Panc1 (cell line): ENCODE results near the gene SERP2. TPM values are rescaled to one million over a fixed set of nuclear protein-coding genes. Genes with fewer than 3 reads are reported as not detected.

Source experiments
- ATAC-seq: fragments of 200-7000 bp; cut with Tn5 transposase; 2 replicates; pipeline ENCODE4 v1.9.1; 2020; ENCODE audit warnings: mild to moderate bottlenecking, moderate library complexity
- BruUV-seq: library from RNA; stranded (reverse); fragments of 400-500 nt; replicated peaks from 2 replicates; lab custom pipeline; 2021; lab: Mats Ljungman, UMichigan
- CTCF ChIA-PET: fragments of 300-600 bp; sonication (Branson Sonifier 250); formaldehyde crosslinking; loops from one replicate; lab custom pipeline; 2022; ENCODE audit warnings: antibody characterized with exemption; lab: Charles Lee
- POLR2A ChIA-PET: fragments of 300-600 bp; sonication (Branson Sonifier 250); formaldehyde crosslinking; loops from one replicate; lab custom pipeline; 2022; ENCODE audit warnings: antibody characterized with exemption; lab: Charles Lee
- DNase-seq: peaks from one replicate; pipeline ENCODE4 v3.0.0-alpha.2; 2010; ENCODE audit warnings: low read depth, low spot score
- H3K27ac ChIP-seq: 2 replicates; pipeline ENCODE4 v1.5.1; 2011; ENCODE audit warnings: mild to moderate bottlenecking, low read length, inconsistent platforms
- H3K27me3 ChIP-seq: fragments of 200-500 bp; sonication (Bioruptor generic); 2 replicates; pipeline ENCODE4 v1.6.0; 2014; ENCODE audit warnings: low read length, inconsistent platforms; ENCODE audit not compliant: control insufficient read depth, insufficient read depth
- H3K36me3 ChIP-seq: fragments of 200-500 bp; sonication (Bioruptor generic); 2 replicates; pipeline ENCODE4 v1.5.1; 2014; ENCODE audit warnings: inconsistent platforms, mild to moderate bottlenecking, low read length, moderate library complexity; ENCODE audit not compliant: control insufficient read depth, insufficient read depth
- H3K4me1 ChIP-seq: 2 replicates; pipeline ENCODE4 v1.5.1; 2011; ENCODE audit warnings: inconsistent platforms, mild to moderate bottlenecking, low read length, moderate library complexity; ENCODE audit not compliant: control insufficient read depth, insufficient read depth
- H3K4me3 ChIP-seq, 2 experiments: 2 replicates each; pipeline ENCODE4 v1.5.1; 2011 to 2012; ENCODE audit warnings: low read depth in 2 of 2, low read length in 2 of 2, mild to moderate bottlenecking in 2 of 2, inconsistent platforms in 1 of 2, moderate library complexity in 1 of 2
- H3K9me3 ChIP-seq: fragments of 200-500 bp; sonication (Bioruptor generic); 2 replicates; pipeline ENCODE4 v1.5.1; 2014; ENCODE audit warnings: low read depth, mild to moderate bottlenecking, inconsistent platforms, low read length, moderate library complexity; ENCODE audit not compliant: control insufficient read depth, insufficient read depth
- POLR2AphosphoS5 ChIP-seq: IDR thresholded peaks from 2 replicates; pipeline ENCODE4 v1.6.1; 2012; ENCODE audit warnings: mild to moderate bottlenecking, low read depth, low read length, moderate library complexity
- SIN3A ChIP-seq: IDR thresholded peaks from 2 replicates; pipeline ENCODE4 v1.6.1; 2012; ENCODE audit warnings: low read depth, mild to moderate bottlenecking, low read length, moderate library complexity, borderline replicate concordance; ENCODE audit not compliant: insufficient read depth
- TCF7L2 ChIP-seq: IDR thresholded peaks from 2 replicates; pipeline ENCODE4 v1.6.1; 2011; ENCODE audit warnings: mild to moderate bottlenecking, low read depth, low read length, inconsistent platforms
- in situ Hi-C: cut with HindIII; loops from 2 replicates; pipeline ENCODE4 v1.10.0; 2016; ENCODE audit warnings: low sequenced_read_pairs, low pct_unique_long_range_greater_than_20kb
- intact Hi-C: fragments of 100-400 bp; cut with micrococcal nuclease; formaldehyde crosslinking; loops from one replicate; pipeline ENCODE4 v1.10.0; 2022; ENCODE audit not compliant: unreplicated experiment
- total RNA-seq: library from RNA; stranded (reverse); gene quantifications from one replicate; pipeline ENCODE4 v1.2.1, GENCODE V29; 2021; ENCODE audit not compliant: unreplicated experiment
- TF ChIP-seq, protein P1 (sequence below): fragments of 450-650 bp; IDR thresholded peaks from 2 replicates; pipeline ENCODE4 v1.5.1; 2017; ENCODE audit warnings: mild to moderate bottlenecking
- TF ChIP-seq, protein P2 (sequence below), 2 experiments: IDR thresholded peaks; 2 replicates each; pipeline ENCODE4 v1.6.1; 2011 to 2012; ENCODE audit warnings: low read depth in 2 of 2, control low read depth in 1 of 2, low read length in 1 of 2, mild to moderate bottlenecking in 1 of 2, moderate library complexity in 1 of 2; ENCODE audit not compliant: insufficient read depth in 1 of 2

SERP2 gene
- total RNA-seq, 1 experiment from 2014 or later, result 0.18 TPM

DNA sequence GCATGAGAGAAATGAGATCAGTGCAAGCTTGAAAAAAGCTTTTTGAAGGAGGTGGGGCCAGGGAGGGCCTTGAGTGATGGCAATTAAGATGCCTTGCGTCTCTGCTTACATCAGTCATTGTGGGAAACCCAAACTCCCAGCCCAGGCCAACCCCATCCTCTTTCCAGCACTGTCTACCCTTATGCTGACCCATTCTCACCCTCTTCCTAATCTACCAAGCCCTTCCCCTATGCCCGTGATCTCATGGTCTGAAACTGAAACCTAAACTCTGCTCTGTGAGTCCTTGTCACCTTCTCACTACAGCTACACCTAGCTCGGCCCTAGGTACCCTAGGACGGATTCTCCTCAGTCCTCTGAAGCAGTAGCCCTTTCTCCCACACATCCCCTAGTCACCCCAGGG, 36.0 kb upstream of the SERP2 start:
- intact Hi-C loops, result no loop called here
- H3K27me3 ChIP-seq, result no peaks in the 10 kb centered on the region
- no peaks in the 10 kb centered on the region for H3K36me3 ChIP-seq
- H3K4me1 ChIP-seq, result no peaks in the 10 kb centered on the region
- POLR2A ChIA-PET, result no interaction called here
- H3K4me3 ChIP-seq, result no peak overlapping the region
- H3K9me3 ChIP-seq, result no peaks in the 10 kb centered on the region
- in situ Hi-C loops, result no loop called here
- CTCF ChIA-PET, result no interaction called here
- TF ChIP-seq TCF7L2 (no peak), SIN3A (no peak), POLR2AphosphoS5 (no peak)
- TF ChIP-seq, protein P1, sequence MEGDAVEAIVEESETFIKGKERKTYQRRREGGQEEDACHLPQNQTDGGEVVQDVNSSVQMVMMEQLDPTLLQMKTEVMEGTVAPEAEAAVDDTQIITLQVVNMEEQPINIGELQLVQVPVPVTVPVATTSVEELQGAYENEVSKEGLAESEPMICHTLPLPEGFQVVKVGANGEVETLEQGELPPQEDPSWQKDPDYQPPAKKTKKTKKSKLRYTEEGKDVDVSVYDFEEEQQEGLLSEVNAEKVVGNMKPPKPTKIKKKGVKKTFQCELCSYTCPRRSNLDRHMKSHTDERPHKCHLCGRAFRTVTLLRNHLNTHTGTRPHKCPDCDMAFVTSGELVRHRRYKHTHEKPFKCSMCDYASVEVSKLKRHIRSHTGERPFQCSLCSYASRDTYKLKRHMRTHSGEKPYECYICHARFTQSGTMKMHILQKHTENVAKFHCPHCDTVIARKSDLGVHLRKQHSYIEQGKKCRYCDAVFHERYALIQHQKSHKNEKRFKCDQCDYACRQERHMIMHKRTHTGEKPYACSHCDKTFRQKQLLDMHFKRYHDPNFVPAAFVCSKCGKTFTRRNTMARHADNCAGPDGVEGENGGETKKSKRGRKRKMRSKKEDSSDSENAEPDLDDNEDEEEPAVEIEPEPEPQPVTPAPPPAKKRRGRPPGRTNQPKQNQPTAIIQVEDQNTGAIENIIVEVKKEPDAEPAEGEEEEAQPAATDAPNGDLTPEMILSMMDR, result no peak
- TF ChIP-seq, protein P2, sequence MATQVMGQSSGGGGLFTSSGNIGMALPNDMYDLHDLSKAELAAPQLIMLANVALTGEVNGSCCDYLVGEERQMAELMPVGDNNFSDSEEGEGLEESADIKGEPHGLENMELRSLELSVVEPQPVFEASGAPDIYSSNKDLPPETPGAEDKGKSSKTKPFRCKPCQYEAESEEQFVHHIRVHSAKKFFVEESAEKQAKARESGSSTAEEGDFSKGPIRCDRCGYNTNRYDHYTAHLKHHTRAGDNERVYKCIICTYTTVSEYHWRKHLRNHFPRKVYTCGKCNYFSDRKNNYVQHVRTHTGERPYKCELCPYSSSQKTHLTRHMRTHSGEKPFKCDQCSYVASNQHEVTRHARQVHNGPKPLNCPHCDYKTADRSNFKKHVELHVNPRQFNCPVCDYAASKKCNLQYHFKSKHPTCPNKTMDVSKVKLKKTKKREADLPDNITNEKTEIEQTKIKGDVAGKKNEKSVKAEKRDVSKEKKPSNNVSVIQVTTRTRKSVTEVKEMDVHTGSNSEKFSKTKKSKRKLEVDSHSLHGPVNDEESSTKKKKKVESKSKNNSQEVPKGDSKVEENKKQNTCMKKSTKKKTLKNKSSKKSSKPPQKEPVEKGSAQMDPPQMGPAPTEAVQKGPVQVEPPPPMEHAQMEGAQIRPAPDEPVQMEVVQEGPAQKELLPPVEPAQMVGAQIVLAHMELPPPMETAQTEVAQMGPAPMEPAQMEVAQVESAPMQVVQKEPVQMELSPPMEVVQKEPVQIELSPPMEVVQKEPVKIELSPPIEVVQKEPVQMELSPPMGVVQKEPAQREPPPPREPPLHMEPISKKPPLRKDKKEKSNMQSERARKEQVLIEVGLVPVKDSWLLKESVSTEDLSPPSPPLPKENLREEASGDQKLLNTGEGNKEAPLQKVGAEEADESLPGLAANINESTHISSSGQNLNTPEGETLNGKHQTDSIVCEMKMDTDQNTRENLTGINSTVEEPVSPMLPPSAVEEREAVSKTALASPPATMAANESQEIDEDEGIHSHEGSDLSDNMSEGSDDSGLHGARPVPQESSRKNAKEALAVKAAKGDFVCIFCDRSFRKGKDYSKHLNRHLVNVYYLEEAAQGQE (IDR thresholded peaks at IDR 0.05; ENCODE audit: insufficient read depth in 1 of 2, low read depth in 2 of 2, low read length in 1 of 2), result no peak
- DNase-seq (no peak), ATAC-seq (no peak)
- H3K27ac ChIP-seq, result no peak overlapping the region
- BruUV-seq, result no TSS peak

DNA sequence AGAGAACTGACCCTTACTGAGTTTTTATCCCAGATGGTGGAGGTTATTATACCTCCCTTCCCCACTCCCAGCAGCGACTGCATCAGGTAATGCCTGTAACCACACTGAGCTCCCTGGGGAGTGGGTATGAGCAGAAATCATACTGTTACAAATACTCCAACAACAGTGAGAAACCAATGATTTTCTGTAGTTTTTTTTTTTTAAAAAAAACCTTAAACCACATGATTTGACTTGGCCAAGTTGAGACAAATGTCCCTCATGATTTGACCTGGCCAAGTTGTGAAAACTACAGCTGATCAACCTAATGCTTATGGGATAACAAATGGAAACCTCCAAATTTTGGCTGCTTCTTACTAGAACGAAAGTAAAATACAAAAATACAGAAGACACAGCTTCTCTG, 33.1 kb upstream of the SERP2 start:
- Histone ChIP-seq H3K9me3 (no peaks in the 10 kb centered on the region), H3K36me3 (no peaks in the 10 kb centered on the region), H3K4me1 (no peaks in the 10 kb centered on the region), H3K27ac (no peak overlapping the region), H3K27me3 (no peaks in the 10 kb centered on the region), H3K4me3 (no peak overlapping the region)
- ChIA-PET CTCF (no interaction called here), POLR2A (no interaction called here)
- TF ChIP-seq, protein P2 (IDR thresholded peaks at IDR 0.05; ENCODE audit: insufficient read depth in 1 of 2, low read depth in 2 of 2, low read length in 1 of 2), result no peak
- TF ChIP-seq SIN3A (no peak), POLR2AphosphoS5 (no peak), TCF7L2 (no peak)
- TF ChIP-seq, protein P1, result no peak
- DNase-seq, result no peak
- no TSS peak for BruUV-seq
- intact Hi-C loops (no loop called here), in situ Hi-C loops (no loop called here)
- ATAC-seq, result no peak
